KMS-11 (cell line): ENCODE results near the gene SMOC2.

ENCODE experiments used
- H2AFZ ChIP-seq: fragments of 200-600 bp; sonication (generic); 2 replicates; pipeline ENCODE4 v1.6.1; 2016; ENCODE audit warnings: antibody characterized with exemption, mixed run types, low read depth
- H3K27ac ChIP-seq: fragments of 200-600 bp; sonication (generic); 2 replicates; pipeline ENCODE4 v1.6.1; 2016; ENCODE audit warnings: mild to moderate bottlenecking, mixed run types
- H3K27me3 ChIP-seq: fragments of 200-600 bp; sonication (generic); 2 replicates; pipeline ENCODE4 v1.6.1; 2017; ENCODE audit warnings: mild to moderate bottlenecking, low read depth, mixed run types, moderate library complexity; ENCODE audit not compliant: insufficient read depth
- H3K36me3 ChIP-seq: fragments of 200-600 bp; sonication (generic); 2 replicates; pipeline ENCODE4 v1.6.1; 2017; ENCODE audit warnings: mild to moderate bottlenecking, mixed run types; ENCODE audit not compliant: insufficient read depth
- H3K4me1 ChIP-seq: fragments of 200-600 bp; sonication (generic); 2 replicates; pipeline ENCODE4 v1.6.1; 2016; ENCODE audit warnings: mild to moderate bottlenecking, low read depth, mixed run types; ENCODE audit not compliant: poor library complexity, severe bottlenecking
- H3K4me2 ChIP-seq: fragments of 200-600 bp; sonication (generic); 2 replicates; pipeline ENCODE4 v1.7.0; 2016; ENCODE audit warnings: mild to moderate bottlenecking, mixed run types
- H3K4me3 ChIP-seq: fragments of 200-600 bp; sonication (generic); IDR thresholded peaks from 2 replicates; pipeline ENCODE4 v1.6.1; 2017; ENCODE audit warnings: low read depth, low read length, mixed read lengths; ENCODE audit not compliant: insufficient read depth
- H3K79me2 ChIP-seq: fragments of 200-600 bp; sonication (generic); 2 replicates; pipeline ENCODE4 v1.6.1; 2016; ENCODE audit warnings: low read depth, mixed run types; ENCODE audit not compliant: insufficient read depth
- H3K9ac ChIP-seq: fragments of 200-600 bp; sonication (generic); 2 replicates; pipeline ENCODE4 v1.6.1; 2016; ENCODE audit warnings: mild to moderate bottlenecking, mixed run types
- H4K20me1 ChIP-seq: fragments of 200-600 bp; sonication (generic); 2 replicates; pipeline ENCODE4 v1.6.1; 2016; ENCODE audit warnings: mild to moderate bottlenecking, mixed run types; ENCODE audit not compliant: insufficient read depth
- TF ChIP-seq, protein P1 (sequence below): fragments of 200-600 bp; sonication (generic); conservative IDR thresholded peaks from 2 replicates; pipeline ENCODE4 v1.6.1; 2017; ENCODE audit warnings: low read depth, mild to moderate bottlenecking, antibody characterized with exemption, low read length, moderate library complexity, mixed read lengths

The SMOC2 gene

DNA sequence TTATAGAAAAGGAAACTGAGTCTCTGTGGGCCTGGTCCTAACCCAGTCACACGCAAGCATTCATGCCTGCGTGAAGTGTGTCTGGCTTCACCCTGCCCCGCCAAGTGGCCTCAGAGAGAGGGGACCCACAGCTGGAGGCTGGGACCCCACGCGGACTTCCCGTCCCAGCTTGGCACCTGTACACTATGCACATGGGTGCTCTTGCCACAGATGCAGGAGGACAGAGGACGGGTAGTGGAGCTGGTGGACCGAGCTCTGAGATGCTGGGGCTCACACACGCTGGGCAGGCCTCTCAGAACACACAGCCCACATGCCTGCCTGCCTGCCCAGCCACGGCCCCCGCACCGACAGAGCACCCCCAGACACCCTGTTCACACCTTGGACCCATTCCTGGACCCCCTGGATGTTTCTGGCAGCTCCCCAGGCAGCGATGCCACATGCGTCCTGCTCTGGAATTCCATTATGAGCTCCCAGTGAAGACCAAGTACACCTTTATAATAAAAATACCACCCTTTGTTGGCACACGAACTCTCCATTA lies 24.9 kb upstream of the SMOC2 start:
- no peak overlapping the region for H3K27ac ChIP-seq
- no peak overlapping the region for H3K4me2 ChIP-seq
- H3K4me1 ChIP-seq, result no peaks in the 10 kb centered on the region
- H3K9ac ChIP-seq, result no peak overlapping the region
- H3K79me2 ChIP-seq, result no peaks in the 10 kb centered on the region
- TF ChIP-seq, protein P1, sequence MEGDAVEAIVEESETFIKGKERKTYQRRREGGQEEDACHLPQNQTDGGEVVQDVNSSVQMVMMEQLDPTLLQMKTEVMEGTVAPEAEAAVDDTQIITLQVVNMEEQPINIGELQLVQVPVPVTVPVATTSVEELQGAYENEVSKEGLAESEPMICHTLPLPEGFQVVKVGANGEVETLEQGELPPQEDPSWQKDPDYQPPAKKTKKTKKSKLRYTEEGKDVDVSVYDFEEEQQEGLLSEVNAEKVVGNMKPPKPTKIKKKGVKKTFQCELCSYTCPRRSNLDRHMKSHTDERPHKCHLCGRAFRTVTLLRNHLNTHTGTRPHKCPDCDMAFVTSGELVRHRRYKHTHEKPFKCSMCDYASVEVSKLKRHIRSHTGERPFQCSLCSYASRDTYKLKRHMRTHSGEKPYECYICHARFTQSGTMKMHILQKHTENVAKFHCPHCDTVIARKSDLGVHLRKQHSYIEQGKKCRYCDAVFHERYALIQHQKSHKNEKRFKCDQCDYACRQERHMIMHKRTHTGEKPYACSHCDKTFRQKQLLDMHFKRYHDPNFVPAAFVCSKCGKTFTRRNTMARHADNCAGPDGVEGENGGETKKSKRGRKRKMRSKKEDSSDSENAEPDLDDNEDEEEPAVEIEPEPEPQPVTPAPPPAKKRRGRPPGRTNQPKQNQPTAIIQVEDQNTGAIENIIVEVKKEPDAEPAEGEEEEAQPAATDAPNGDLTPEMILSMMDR, result no peak
- H3K4me3 ChIP-seq, result no peak overlapping the region
- no peaks in the 10 kb centered on the region for H4K20me1 ChIP-seq
- H2AFZ ChIP-seq, result no peak overlapping the region
- H3K27me3 ChIP-seq, result no peaks in the 10 kb centered on the region
- no peaks in the 10 kb centered on the region for H3K36me3 ChIP-seq

DNA sequence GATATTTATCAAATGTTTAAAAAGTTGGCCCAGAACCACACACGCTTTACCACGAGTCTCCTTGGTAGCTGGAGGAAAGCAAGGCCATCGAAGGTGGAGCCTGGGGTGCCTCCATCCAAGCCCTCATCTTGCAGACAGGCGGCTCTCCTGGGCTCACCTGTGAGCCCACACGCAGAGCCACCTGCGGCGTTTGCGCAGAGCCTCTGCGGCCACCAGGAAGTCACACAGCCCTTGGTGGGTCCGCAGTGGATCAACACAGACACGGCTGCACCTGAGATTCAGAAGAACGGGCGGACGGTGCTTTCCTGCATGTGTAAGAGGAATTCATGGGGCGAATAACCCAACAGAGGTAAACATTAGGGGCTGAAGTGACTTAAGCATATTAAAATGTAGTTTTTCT lies 24.5 kb upstream of the SMOC2 start:
- H3K4me1 ChIP-seq, result no peaks in the 10 kb centered on the region
- no peaks in the 10 kb centered on the region for H4K20me1 ChIP-seq
- no peak overlapping the region for H3K4me2 ChIP-seq
- H3K79me2 ChIP-seq, result no peaks in the 10 kb centered on the region
- H3K27ac ChIP-seq, result no peak overlapping the region
- H2AFZ ChIP-seq, result no peak overlapping the region
- no peaks in the 10 kb centered on the region for H3K36me3 ChIP-seq
- no peak overlapping the region for H3K9ac ChIP-seq
- H3K4me3 ChIP-seq, result no peak overlapping the region
- no peaks in the 10 kb centered on the region for H3K27me3 ChIP-seq
- TF ChIP-seq, protein P1, result no peak

DNA sequence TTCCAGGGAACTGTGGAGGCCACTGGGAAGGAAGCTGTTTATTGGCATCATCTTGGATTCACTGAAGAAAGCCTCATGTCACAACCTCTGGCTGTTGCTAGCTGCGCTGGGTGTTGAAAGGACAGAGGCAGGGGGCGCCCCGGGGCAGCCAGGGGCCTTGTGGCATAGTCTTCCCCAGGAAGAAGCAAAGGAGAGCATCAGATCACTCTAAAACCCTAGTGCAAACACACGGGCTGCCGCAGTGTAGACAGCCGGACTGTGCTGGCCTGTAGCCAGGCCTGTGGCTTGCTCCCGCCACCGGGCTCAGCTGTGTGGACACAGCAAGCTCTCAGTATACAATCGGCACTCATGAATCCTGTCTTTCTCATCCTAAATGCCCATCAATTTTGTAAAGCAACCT lies 23.8 kb upstream of the SMOC2 start:
- no peak overlapping the region for H3K27ac ChIP-seq

DNA sequence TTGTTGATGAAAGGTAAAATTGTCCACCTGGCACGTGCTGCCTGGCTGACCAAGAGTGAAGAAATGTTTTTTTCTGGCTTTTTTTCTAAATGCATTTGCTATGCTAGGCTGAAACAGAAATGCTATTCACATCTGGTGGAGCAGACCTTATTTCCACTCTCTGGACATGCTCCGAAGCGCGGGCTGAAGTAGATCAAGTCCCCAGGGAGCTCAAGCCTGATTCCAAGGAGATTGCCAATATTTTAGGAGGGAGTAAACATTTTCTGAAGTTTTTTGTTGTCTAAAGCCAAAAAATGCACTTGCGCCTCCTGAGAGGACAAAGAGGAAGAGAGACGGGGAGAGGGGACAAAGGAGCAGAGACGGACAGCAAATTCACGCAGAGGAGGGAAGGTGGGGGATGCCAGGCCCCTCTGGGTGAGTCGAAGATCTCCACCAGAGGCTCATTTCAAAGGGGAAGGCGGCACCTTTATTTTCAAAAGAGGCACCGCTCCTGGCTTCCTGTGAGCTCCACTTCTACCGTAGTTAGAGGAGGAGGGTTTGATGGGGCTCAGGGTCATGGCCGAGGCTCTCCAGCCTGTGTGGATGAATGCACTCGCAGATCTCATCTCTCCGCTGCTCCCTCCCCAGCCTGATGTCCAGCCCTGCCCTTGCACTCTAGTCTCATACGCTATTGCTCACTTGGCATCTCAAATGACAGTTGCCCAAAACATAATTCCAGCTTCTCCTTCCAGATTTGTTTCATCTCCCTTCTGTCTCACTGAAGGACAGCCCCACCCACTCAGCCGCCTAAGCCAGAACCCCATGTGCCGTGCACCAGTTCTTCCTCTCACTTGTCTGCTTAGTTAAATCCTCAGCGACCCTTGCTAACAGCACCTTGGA lies 23.1 kb upstream of the SMOC2 start:
- Histone ChIP-seq H3K4me3 (no peak overlapping the region), H3K27ac (no peak overlapping the region), H4K20me1 (no peaks in the 10 kb centered on the region), H3K9ac (no peak overlapping the region), H2AFZ (no peak overlapping the region), H3K27me3 (no peaks in the 10 kb centered on the region), H3K36me3 (no peaks in the 10 kb centered on the region), H3K79me2 (no peaks in the 10 kb centered on the region), H3K4me2 (no peak overlapping the region), H3K4me1 (no peaks in the 10 kb centered on the region)
- TF ChIP-seq, protein P1, result no peak

More for the DNA sequence above, 23.8 kb upstream of the SMOC2 start:
- TF ChIP-seq, protein P1, result no peak
- no peaks in the 10 kb centered on the region for H3K79me2 ChIP-seq
- no peaks in the 10 kb centered on the region for H3K27me3 ChIP-seq
- no peaks in the 10 kb centered on the region for H3K36me3 ChIP-seq
- H3K4me1 ChIP-seq, result no peaks in the 10 kb centered on the region
- H2AFZ ChIP-seq, result no peak overlapping the region
- no peak overlapping the region for H3K9ac ChIP-seq
- H4K20me1 ChIP-seq, result no peaks in the 10 kb centered on the region
- no peak overlapping the region for H3K4me3 ChIP-seq
- H3K4me2 ChIP-seq, result no peak overlapping the region
